Activated T-cell treated with anti-CD3 and anti-CD28 coated beads, Interleukin-2, amount 50 U/mL, for 24 hours (primary cell): Measurements from ENCODE around the gene GRB10.

Experiments used
- DNase-seq: peaks from one replicate; pipeline ENCODE4 v3.0.0-alpha.2; 2020
- H3K27ac Mint-ChIP-seq: 2 replicates; pipeline ENCODE4 v1.8.0; 2020; ENCODE audit warnings: mild to moderate bottlenecking, mixed read lengths
- H3K27me3 Mint-ChIP-seq: 2 replicates; pipeline ENCODE4 v1.8.0; 2020; ENCODE audit warnings: mixed read lengths
- H3K36me3 Mint-ChIP-seq: 2 replicates; pipeline ENCODE4 v1.8.0; 2020; ENCODE audit warnings: low read depth, mixed read lengths
- H3K4me1 Mint-ChIP-seq: 2 replicates; pipeline ENCODE4 v1.8.0; 2020; ENCODE audit warnings: low read depth, mixed read lengths
- H3K4me3 Mint-ChIP-seq: 2 replicates; pipeline ENCODE4 v1.8.0; 2020; ENCODE audit warnings: mild to moderate bottlenecking, moderate library complexity, mixed read lengths
- H3K9me3 Mint-ChIP-seq: 2 replicates; pipeline ENCODE4 v1.8.0; 2020; ENCODE audit warnings: mixed read lengths

GRB10 gene

DNA sequence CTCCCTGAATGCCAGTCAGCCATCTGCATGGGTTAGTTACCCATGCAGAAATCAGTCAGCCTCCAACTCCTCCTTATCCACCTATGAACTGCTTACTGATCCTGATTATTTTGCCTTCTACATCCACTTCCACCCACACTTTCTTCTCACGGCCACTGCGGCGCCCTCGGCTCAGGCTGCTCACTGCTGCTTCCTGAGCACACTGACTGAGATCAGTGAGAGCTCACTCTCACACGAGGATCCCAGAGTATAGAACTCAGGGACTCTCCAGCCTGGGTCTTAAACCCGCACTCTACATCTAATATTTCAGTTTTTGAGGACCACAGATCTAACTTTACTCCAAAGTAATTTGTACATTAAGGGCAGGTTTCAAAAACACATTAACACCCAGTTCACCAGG lies 64.4 kb downstream of the GRB10 start:
- no peak overlapping the region for H3K4me3 Mint-ChIP-seq
- no peaks in the 10 kb centered on the region for H3K36me3 Mint-ChIP-seq
- no peak overlapping the region for H3K27ac Mint-ChIP-seq
- H3K4me1 Mint-ChIP-seq: peaks cover 7% of the 10 kb centered on the region
- no peaks in the 10 kb centered on the region for H3K9me3 Mint-ChIP-seq
- DNase-seq: no peak
- H3K27me3 Mint-ChIP-seq: no peaks in the 10 kb centered on the region

DNA sequence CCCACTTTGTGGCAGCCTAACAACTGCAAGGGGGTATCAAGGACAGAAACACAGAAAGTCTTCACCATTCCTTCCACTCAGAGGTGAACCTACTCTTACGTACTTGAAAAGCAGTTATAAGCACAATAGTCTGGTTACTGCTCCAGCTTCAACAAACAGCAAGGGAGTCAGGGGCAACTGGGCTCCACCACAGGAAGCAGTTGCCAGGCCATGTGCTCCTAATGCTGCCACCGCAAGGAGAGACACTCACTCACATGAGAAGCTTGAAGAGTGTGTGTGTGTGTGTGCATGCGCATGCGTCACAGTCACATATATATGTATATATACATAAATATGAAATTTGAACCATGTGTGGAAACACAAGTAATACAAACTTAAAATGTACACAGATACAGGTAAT lies 65.5 kb downstream of the GRB10 start:
- no peak for DNase-seq
- no peaks in the 10 kb centered on the region for H3K36me3 Mint-ChIP-seq
- no peaks in the 10 kb centered on the region for H3K27me3 Mint-ChIP-seq
- no peak overlapping the region for H3K4me3 Mint-ChIP-seq
- H3K4me1 Mint-ChIP-seq: peaks cover 13% of the 10 kb centered on the region
- H3K9me3 Mint-ChIP-seq: no peaks in the 10 kb centered on the region
- no peak overlapping the region for H3K27ac Mint-ChIP-seq

DNA sequence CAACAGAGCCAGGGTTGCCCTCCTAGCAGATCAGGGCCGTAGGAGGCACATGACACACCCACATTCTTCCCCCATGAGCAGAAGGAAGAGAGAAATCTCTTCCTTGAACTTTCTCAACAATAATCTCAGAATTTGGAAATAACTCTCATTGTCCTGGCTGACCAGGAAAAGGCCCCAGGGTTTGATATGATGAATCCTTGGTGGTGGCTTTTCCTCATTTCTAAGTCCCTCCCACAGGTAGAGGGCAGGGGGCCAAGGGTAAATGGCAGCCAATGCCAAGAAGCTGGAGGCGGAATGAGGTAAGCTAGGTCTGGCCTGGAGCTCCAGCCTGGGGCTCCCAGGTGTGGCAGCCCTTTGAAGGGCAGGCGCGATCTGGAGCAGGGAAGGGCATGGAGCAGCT lies 67.8 kb downstream of the GRB10 start:
- no peaks in the 10 kb centered on the region for H3K9me3 Mint-ChIP-seq
- H3K27ac Mint-ChIP-seq: no peak overlapping the region
- no peak for DNase-seq
- H3K4me1 Mint-ChIP-seq: peaks cover 16% of the 10 kb centered on the region
- no peaks in the 10 kb centered on the region for H3K36me3 Mint-ChIP-seq
- H3K4me3 Mint-ChIP-seq: no peak overlapping the region
- H3K27me3 Mint-ChIP-seq: no peaks in the 10 kb centered on the region

- Mint-ChIP-seq H3K4me3 (no peak overlapping the region), H3K27ac (no peak overlapping the region), H3K9me3 (no peaks in the 10 kb centered on the region), H3K27me3 (no peaks in the 10 kb centered on the region), H3K4me1 (peaks cover 16% of the 10 kb centered on the region), H3K36me3 (no peaks in the 10 kb centered on the region)
- DNase-seq: no peak
Observed at GRCh38 chr7:50713123-50713965, 69.4 kb downstream of the GRB10 start.

- Mint-ChIP-seq H3K9me3 (no peaks in the 10 kb centered on the region), H3K27ac (no peak overlapping the region), H3K36me3 (no peaks in the 10 kb centered on the region), H3K4me3 (no peak overlapping the region), H3K4me1 (peaks cover 16% of the 10 kb centered on the region), H3K27me3 (no peaks in the 10 kb centered on the region)
- DNase-seq: no peak
Observed at GRCh38 chr7:50712252-50713122, 70.2 kb downstream of the GRB10 start.

DNA sequence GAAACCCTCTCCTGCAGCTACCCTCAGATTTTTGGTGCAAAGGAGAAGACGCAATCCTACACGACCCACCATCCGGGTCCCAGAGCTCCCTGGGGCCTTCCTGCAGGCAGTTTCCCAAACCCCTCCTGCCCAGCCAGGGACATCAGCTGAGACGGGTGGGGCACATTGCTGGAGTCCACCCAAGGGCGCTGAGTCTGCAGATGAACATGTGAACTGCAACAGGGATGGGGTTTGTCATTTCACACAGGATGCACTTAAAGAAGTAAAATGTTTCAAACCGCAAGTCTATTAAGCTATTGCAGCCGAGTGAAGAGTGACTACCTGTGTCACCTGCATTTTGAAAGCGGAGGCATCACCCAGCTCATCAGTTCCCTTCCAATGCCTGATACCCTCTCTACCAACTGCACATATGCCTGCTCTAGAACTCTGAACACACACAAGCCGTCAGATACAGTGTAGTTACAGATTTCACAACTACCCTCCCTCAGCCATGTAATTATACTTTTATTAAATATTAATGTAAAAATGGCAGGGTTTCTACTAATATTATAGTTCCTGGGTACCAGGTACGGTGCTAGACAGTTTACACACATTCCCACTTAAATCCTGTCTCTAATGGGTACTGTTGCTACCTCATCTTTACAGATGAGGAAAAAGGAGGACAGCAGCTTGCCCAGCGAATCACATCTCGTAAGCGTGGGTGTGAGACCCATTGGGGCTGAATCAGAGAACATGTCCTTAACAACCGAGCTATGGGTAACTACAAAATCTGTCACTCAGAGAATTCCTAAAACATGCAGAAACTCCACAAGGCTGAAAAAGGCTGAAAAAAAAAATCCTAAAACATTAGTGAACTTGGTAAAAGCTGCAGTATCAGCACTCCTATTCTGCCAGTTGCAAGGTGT lies 71.2 kb downstream of the GRB10 start:
- no peak overlapping the region for H3K4me3 Mint-ChIP-seq
- H3K36me3 Mint-ChIP-seq: no peaks in the 10 kb centered on the region
- H3K27me3 Mint-ChIP-seq: no peaks in the 10 kb centered on the region
- DNase-seq: no peak
- peaks cover 16% of the 10 kb centered on the region for H3K4me1 Mint-ChIP-seq
- H3K27ac Mint-ChIP-seq: no peak overlapping the region
- H3K9me3 Mint-ChIP-seq: no peaks in the 10 kb centered on the region

DNA sequence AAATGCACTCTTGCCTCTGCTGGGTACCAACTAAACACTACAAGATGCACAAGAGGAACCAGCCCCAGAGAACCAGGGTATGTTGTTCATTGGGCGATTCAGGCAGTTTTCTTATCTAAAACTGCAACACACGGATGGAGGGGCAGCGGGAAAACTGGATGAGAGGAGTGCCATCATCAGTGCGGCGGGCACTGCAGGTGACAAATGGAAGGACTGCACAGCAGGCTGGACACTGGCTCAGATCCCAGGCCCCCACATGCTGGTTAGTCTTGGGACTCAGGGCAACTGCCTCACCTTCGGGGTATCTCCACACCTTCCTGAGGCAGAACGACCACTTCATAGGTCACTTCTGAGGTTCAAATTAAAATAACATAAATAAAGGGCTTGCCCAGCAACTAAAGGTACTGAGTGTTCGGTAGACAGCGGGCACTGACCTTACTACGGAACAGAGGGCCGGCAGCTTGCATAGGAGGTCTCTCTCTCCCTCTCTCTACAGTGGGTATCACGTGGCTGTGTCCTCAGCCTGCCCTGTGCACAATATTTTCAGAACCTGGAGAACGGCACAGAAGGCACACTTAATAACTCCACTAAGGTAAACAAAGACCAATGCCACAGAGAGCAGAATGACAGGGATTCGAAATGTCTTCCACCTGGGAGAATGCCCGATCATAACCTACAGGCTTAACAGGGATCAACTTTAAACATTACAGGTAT lies 72.1 kb downstream of the GRB10 start:
- H3K27ac Mint-ChIP-seq: no peak overlapping the region
- H3K27me3 Mint-ChIP-seq: no peaks in the 10 kb centered on the region
- no peaks in the 10 kb centered on the region for H3K9me3 Mint-ChIP-seq
- peaks cover 16% of the 10 kb centered on the region for H3K4me1 Mint-ChIP-seq
- H3K4me3 Mint-ChIP-seq: no peak overlapping the region
- no peak for DNase-seq
- H3K36me3 Mint-ChIP-seq: no peaks in the 10 kb centered on the region

DNA sequence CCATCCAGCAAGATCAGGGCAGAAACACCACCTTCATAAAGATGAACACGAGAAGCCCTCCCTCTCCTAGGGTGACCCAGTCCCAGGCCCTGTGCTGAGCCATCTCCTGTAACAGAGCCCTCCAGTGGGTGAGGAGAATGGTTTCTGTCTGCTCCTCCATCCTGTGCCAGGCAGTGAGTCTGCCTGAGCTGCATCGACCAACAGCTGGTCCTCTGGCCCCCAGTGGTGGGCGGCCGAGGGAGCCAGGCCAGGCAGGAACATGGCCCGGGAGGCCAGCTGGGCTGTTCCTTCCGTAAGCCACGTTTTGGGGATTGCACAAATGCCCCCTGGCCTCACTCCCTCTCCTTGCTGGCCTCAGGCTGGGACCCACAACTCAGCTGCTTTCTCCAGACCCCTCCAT lies 73.5 kb downstream of the GRB10 start:
- no peak for DNase-seq
- no peaks in the 10 kb centered on the region for H3K27me3 Mint-ChIP-seq
- no peaks in the 10 kb centered on the region for H3K36me3 Mint-ChIP-seq
- H3K9me3 Mint-ChIP-seq: no peaks in the 10 kb centered on the region
- H3K27ac Mint-ChIP-seq: no peak overlapping the region
- H3K4me3 Mint-ChIP-seq: no peak overlapping the region
- peaks cover 13% of the 10 kb centered on the region for H3K4me1 Mint-ChIP-seq

DNA sequence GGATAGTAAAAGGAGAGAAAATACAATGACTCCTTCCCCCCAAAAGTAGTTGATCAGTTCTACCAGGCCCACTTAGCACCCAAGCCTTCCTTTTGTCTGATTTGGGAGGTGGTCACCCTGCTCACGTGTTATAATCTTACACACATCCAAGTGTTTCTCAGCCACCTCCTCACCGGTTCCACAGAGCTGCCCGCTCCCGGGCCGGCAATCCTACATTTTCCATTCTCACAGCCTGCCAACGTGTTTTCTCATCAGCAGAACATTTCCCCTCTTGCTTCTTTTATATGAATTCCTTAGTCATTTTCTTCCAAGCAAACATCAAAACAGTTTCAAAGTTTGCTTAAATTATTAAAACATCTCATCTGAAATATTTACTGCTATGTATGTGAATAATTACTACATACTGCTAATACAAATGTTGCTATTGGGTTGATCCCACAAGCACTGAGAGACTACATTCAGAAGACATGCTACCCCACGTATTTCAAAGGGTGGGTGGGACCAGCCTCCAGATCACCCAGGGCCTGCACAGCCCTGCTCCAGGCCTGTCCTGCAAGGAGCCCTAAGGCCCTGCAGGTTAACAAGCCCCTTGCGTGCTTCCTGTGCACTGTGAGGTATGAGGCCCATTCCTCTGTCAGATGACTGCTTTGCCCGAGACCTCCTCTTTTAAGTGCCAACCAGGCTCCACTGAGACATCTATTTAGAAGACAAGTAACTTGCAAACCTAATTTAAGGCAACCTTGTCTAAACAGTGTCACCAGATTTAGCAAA lies 75.3 kb downstream of the GRB10 start:
- Mint-ChIP-seq H3K4me3 (no peak overlapping the region), H3K27me3 (no peaks in the 10 kb centered on the region), H3K9me3 (no peaks in the 10 kb centered on the region), H3K36me3 (no peaks in the 10 kb centered on the region), H3K27ac (no peak overlapping the region), H3K4me1 (peaks cover 5% of the 10 kb centered on the region)
- DNase-seq: no peak

DNA sequence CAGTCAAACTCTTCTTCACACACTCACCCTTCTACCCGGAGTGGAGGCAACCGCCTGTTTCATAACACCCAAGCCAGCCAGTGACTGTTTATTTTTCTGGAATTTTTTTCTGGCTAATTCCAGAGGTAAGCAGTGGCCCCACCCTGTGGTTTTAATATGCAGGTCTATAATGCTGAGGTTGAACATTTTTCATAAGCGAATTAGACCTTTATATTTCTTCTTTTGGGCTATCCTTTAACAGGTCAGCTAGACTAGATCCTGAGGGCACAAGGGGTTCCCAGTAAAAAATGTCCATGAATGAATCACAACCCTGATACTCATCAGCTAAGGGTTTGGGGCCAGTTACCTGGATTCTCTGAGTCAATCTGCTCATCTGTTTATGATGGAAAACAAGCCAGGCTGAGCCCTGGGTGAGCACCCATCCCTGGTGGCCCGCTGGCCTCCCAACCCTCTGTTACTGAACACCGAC lies 76.2 kb downstream of the GRB10 start:
- Mint-ChIP-seq H3K36me3 (no peaks in the 10 kb centered on the region), H3K27ac (no peak overlapping the region), H3K4me1 (no peaks in the 10 kb centered on the region), H3K27me3 (no peaks in the 10 kb centered on the region), H3K9me3 (no peaks in the 10 kb centered on the region), H3K4me3 (no peak overlapping the region)
- DNase-seq: no peak

- Mint-ChIP-seq H3K27ac (no peak overlapping the region), H3K36me3 (no peaks in the 10 kb centered on the region), H3K4me1 (peaks cover 6% of the 10 kb centered on the region), H3K27me3 (no peaks in the 10 kb centered on the region), H3K4me3 (no peak overlapping the region), H3K9me3 (no peaks in the 10 kb centered on the region)
- DNase-seq: no peak
Observed at GRCh38 chr7:50704844-50705243, 77.9 kb downstream of the GRB10 start.

DNA sequence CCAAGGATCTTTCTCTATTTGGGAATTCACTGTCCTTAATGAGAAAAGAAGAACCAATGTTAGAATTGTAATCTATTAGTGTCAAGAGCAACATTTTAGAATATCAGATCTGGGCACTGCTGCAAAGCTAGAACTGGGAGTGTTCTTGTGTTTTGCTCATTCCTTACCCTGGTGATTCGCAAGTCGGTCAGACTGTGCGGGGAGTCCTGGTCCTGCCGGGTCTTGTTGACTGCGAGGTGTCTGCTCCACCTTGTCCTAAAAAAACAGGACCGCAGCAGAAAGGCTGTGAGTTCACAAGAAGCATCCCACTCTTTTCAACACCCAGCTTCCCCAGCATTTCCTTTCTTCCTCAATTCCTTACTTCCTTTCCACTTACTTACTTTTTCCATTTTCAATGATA lies 79.0 kb downstream of the GRB10 start:
- Mint-ChIP-seq H3K9me3 (no peaks in the 10 kb centered on the region), H3K4me1 (peaks cover 12% of the 10 kb centered on the region), H3K27me3 (no peaks in the 10 kb centered on the region), H3K27ac (no peak overlapping the region), H3K4me3 (no peak overlapping the region), H3K36me3 (no peaks in the 10 kb centered on the region)
- no peak for DNase-seq

DNA sequence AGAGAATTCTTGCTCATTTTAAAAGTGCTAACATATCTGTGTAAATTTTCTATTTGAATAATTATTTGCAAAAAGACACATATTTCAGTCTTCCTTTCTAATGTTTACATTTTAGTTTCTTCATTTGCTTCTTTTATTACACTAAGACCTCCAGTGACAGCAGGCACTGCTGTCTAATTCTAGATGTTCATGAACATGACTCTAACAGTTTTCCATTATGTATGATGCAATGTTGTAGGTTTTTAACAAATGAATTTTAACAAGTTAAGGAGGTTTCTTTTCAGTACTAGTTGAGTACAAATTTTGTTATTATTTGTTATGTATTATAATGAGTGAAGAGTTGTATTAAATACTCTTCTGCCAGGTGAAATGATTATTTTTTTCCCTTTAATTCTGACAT lies 83.6 kb downstream of the GRB10 start:
- Mint-ChIP-seq H3K9me3 (no peaks in the 10 kb centered on the region), H3K36me3 (no peaks in the 10 kb centered on the region), H3K27ac (no peak overlapping the region), H3K27me3 (no peaks in the 10 kb centered on the region), H3K4me1 (peaks cover 16% of the 10 kb centered on the region), H3K4me3 (no peak overlapping the region)
- DNase-seq: no peak
